HG02938 (cell line): ENCODE data around the gene GNG11.

Experiments used
- ATAC-seq: cut with Tn5 transposase; IDR thresholded peaks from one replicate; pipeline ENCODE4 v1.9.1; 2021; ENCODE audit warnings: mild to moderate bottlenecking, moderate library complexity; ENCODE audit not compliant: unreplicated experiment

The GNG11 gene

GRCh38 chr7:93945756-93946535 is 24.4 kb downstream of the GNG11 start:
- no peak for ATAC-seq

GRCh38 chr7:93948106-93948505 is 26.6 kb downstream of the GNG11 start:
- no peak for ATAC-seq

- ATAC-seq: no peak
These were observed 27.3 kb downstream of the GNG11 start for GRCh38 chr7:93948873-93949272.

- no peak for ATAC-seq
These were observed 27.9 kb downstream of the GNG11 start for GRCh38 chr7:93949423-93949822.

GRCh38 chr7:93955304-93955703 is 33.8 kb downstream of the GNG11 start:
- ATAC-seq: no peak

GRCh38 chr7:93957767-93958166 is 36.2 kb downstream of the GNG11 start:
- ATAC-seq: no peak

- no peak for ATAC-seq
These were observed 36.7 kb downstream of the GNG11 start for GRCh38 chr7:93958216-93958615.

GRCh38 chr7:93958651-93959050 is 37.1 kb downstream of the GNG11 start:
- no peak for ATAC-seq

- no peak for ATAC-seq
These were observed 39.5 kb downstream of the GNG11 start for GRCh38 chr7:93960986-93961385.

GRCh38 chr7:93964262-93964661 is 42.7 kb downstream of the GNG11 start:
- ATAC-seq: no peak

GRCh38 chr7:93964813-93965212 is 43.3 kb downstream of the GNG11 start:
- ATAC-seq: no peak

GRCh38 chr7:93968911-93969620 is 47.5 kb downstream of the GNG11 start:
- ATAC-seq: no peak

- no peak for ATAC-seq
These were observed 50.6 kb downstream of the GNG11 start for GRCh38 chr7:93972029-93972725.

GRCh38 chr7:93973134-93973533 is 51.6 kb downstream of the GNG11 start:
- no peak for ATAC-seq

GRCh38 chr7:93977211-93977950 is 55.8 kb downstream of the GNG11 start:
- ATAC-seq: no peak
